ENCODE measurements around the gene ELF3. TPM values are rescaled to one million over a fixed set of nuclear protein-coding genes. Genes with fewer than 3 reads are reported as not detected.

Gene ELF3
- total and polyA plus RNA-seq, 10 of the 15 experiments (the other 5 are each of a cell fraction or from before 2014, with no cell fraction given), result 0.07 to 14.3 (median 0.58) TPM; not detected in 1

DNA sequence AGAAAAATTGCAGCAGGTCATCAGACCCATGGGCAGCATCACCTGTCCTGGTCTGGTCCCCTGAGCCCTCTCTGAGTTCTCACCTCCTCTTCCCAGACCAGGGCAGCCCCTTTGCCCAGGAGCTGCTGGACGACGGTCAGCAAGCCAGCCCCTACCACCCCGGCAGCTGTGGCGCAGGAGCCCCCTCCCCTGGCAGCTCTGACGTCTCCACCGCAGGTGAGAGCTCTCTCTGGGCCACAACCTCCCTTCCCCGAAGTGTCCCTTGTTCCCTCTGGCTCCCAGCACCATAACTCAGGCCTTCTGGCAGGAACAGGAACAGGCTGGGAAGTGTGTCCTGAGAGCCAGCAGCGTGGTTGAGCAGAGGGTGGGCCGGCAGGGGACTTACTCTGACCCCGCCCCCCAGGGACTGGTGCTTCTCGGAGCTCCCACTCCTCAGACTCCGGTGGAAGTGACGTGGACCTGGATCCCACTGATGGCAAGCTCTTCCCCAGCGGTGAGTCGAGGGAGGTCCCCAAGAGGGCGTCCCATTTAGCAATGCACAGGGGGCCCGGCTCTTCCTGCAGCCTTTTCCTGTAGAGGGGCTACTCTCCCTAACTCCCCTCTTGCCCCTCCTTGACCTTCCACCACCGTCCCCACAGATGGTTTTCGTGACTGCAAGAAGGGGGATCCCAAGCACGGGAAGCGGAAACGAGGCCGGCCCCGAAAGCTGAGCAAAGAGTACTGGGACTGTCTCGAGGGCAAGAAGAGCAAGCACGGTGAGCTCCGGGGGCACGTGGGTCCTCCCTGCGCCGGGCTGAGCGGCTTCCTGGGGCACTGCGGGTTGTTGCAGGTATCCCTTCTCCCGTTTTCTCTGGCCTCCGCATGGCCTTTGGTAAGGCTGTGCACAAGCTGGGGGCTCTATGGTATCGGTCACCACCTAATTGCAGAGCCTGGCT, 2.4 kb downstream of the ELF3 start:
- no peak for ATAC-seq
- no peaks in the 10 kb centered on the region for H4K20me1 ChIP-seq (ENCODE audit: control insufficient read depth, insufficient read depth)
- peaks cover 11% of the 10 kb centered on the region for H3K4me1 ChIP-seq (ENCODE audit: control insufficient read depth, insufficient read depth, low read length)
- H2AFZ ChIP-seq (ENCODE audit: control insufficient read depth, low read depth, low read length), result no peak overlapping the region
- 61% methylated on average over 35 of the region's 35 CpGs for WGBS (ENCODE audit: insufficient coverage, insufficient replicate concordance, low lambda C conversion rate, missing lambda C conversion rate)
- H3K9ac ChIP-seq (ENCODE audit: control insufficient read depth, insufficient read depth, low read length), result no peak overlapping the region
- no peak for TF ChIP-seq POLR2A (IDR thresholded peaks at IDR 0.05; ENCODE audit: low read depth, low read length)
- no peak for TF ChIP-seq ZBED1 (IDR thresholded peaks at IDR 0.05; ENCODE audit: borderline replicate concordance)
- no peak for TF ChIP-seq YY1 (IDR thresholded peaks at IDR 0.05; ENCODE audit: low read depth, low read length)
- TF ChIP-seq TCF7 (IDR thresholded peaks at IDR 0.05; ENCODE audit: borderline replicate concordance), result no peak
- TF ChIP-seq ZNF207 (IDR thresholded peaks at IDR 0.05; ENCODE audit: borderline replicate concordance), result no peak
- no peak for TF ChIP-seq ATF7 (IDR thresholded peaks at IDR 0.05; ENCODE audit: low read depth)
- no peak for TF ChIP-seq POU2F2 (IDR thresholded peaks at IDR 0.05; ENCODE audit: borderline replicate concordance, low read depth, low read length)
- no peak for TF ChIP-seq NR2F1 (conservative IDR thresholded peaks at IDR 0.05)
- TF ChIP-seq, protein P1, sequence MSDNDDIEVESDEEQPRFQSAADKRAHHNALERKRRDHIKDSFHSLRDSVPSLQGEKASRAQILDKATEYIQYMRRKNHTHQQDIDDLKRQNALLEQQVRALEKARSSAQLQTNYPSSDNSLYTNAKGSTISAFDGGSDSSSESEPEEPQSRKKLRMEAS (IDR thresholded peaks at IDR 0.05; ENCODE audit: low read depth, low read length), result no peak
- H3K4me2 ChIP-seq (ENCODE audit: control insufficient read depth, insufficient read depth), result no peak overlapping the region
- BruUV-seq (replicated peaks), result no TSS peak
- intact Hi-C loops (cut with micrococcal nuclease; ENCODE audit: unreplicated experiment), result no loop called here
- no peak overlapping the region for H3K4me3 ChIP-seq
- H3K27me3 ChIP-seq (replicated peaks in 1 of 2; ENCODE audit: control insufficient read depth in 2 of 2, insufficient read depth in 2 of 2, low read length in 1 of 2), result no peaks in the 10 kb centered on the region
- ChIA-PET CTCF (interaction anchor here (1.5 to 6.9 kb wide), 3 partner anchors 13 to 122 kb away, joined by 7 to 171 read pairs (median 11); no protein-coding TSS in a partner anchor), RAD21 (ENCODE audit: unreplicated experiment) (interaction anchor here (1.3 to 6.3 kb wide), 4 partner anchors 12 to 105 kb away, joined by 3 to 59 read pairs (median 10); no protein-coding TSS in a partner anchor), SMC1A (ENCODE audit: uncharacterized antibody, unreplicated experiment) (interaction anchor here (0.9 to 2.8 kb wide), 6 partner anchors 10 to 101 kb away, joined by 3 to 9 read pairs (median 4); no protein-coding TSS in a partner anchor), POLR2A (interaction anchor here (1.3 kb wide), 1 partner anchor 105 kb away, joined by 4 read pairs; no protein-coding TSS in a partner anchor)
- no peaks in the 10 kb centered on the region for H3K36me3 ChIP-seq (ENCODE audit: control insufficient read depth in 2 of 2, insufficient read depth in 2 of 2, low read length in 1 of 2)
- no peaks in the 10 kb centered on the region for H3K9me3 ChIP-seq (replicated peaks; ENCODE audit: control insufficient read depth, insufficient read depth, low read length)
- in situ Hi-C loops (cut with MboI), result loop anchor here (5.0 kb wide), 1 partner anchor 109 kb away; the partner anchor contains the start of gene GPR37L1
- H3K27ac ChIP-seq (ENCODE audit: control insufficient read depth, insufficient read depth), result no peak overlapping the region
- no peak for FAIRE-seq
- no peaks in the 10 kb centered on the region for H3K79me2 ChIP-seq (ENCODE audit: control insufficient read depth, insufficient read depth, low read length)
- DNase-seq (ENCODE audit: low read depth, low spot score), result no peak
